MCF 10A (cell line): ENCODE results near the gene PACSIN1. TPM values are rescaled to one million over a fixed set of nuclear protein-coding genes. Genes with fewer than 3 reads are reported as not detected.

Experiments
- BruUV-seq: library from RNA; stranded (reverse); fragments of 400-500 nt; replicated peaks from 2 replicates; lab custom pipeline; 2021; lab: Mats Ljungman, UMichigan
- CTCF ChIA-PET: fragments of 300-600 bp; sonication (Branson Sonifier 250); formaldehyde crosslinking; extraction: SDS; loops from one replicate; lab custom pipeline; 2021; ENCODE audit warnings: antibody characterized with exemption, inconsistent platforms; lab: Yijun Ruan, JAX
- POLR2A ChIA-PET: fragments of 300-600, 350-650 bp; sonication (Branson Sonifier 250); formaldehyde crosslinking; extraction: SDS; loops from one replicate; lab custom pipeline; 2020; ENCODE audit warnings: antibody characterized with exemption, inconsistent platforms; lab: Yijun Ruan, JAX
- DNase-seq: peaks from one replicate; pipeline ENCODE4 v3.0.0-alpha.2; 2018; ENCODE audit not compliant: unreplicated experiment
- H3K27ac Mint-ChIP-seq: one replicate; pipeline ENCODE4 v1.8.0; 2022; ENCODE audit warnings: mild to moderate bottlenecking, low read depth, mixed read lengths; ENCODE audit not compliant: unreplicated experiment
- H3K27me3 Mint-ChIP-seq: one replicate; pipeline ENCODE4 v1.8.0; 2022; ENCODE audit warnings: mixed read lengths; ENCODE audit not compliant: insufficient read depth, unreplicated experiment
- H3K36me3 Mint-ChIP-seq: one replicate; pipeline ENCODE4 v1.8.0; 2022; ENCODE audit warnings: mild to moderate bottlenecking, moderate library complexity, mixed read lengths; ENCODE audit not compliant: insufficient read depth, unreplicated experiment
- H3K4me1 Mint-ChIP-seq: one replicate; pipeline ENCODE4 v1.8.0; 2022; ENCODE audit warnings: mixed read lengths; ENCODE audit not compliant: insufficient read depth, unreplicated experiment
- H3K4me3 Mint-ChIP-seq: one replicate; pipeline ENCODE4 v1.8.0; 2022; ENCODE audit warnings: mild to moderate bottlenecking, moderate library complexity, mixed read lengths; ENCODE audit not compliant: unreplicated experiment
- H3K9me3 Mint-ChIP-seq: one replicate; pipeline ENCODE4 v1.8.0; 2022; ENCODE audit warnings: mixed read lengths; ENCODE audit not compliant: unreplicated experiment
- intact Hi-C: fragments of 100-400 bp; cut with micrococcal nuclease; formaldehyde crosslinking; loops from 2 replicates; pipeline ENCODE4 v1.14.1; 2022
- total RNA-seq: library from RNA; stranded (reverse); gene quantifications from 2 replicates; pipeline ENCODE4 v1.2.3, GENCODE V29; 2022
- TF ChIP-seq, protein P1 (sequence below): fragments of 200-600 bp; IDR thresholded peaks from one replicate; pipeline ENCODE4 v1.8.0; 2022; ENCODE audit warnings: antibody characterized with exemption, mild to moderate bottlenecking; ENCODE audit not compliant: unreplicated experiment

The PACSIN1 gene
- total RNA-seq, 1 experiment from 2014 or later = not detected

- no peaks in the 10 kb centered on the region for H3K27me3 Mint-ChIP-seq
- CTCF ChIA-PET = interaction anchor here (0.8 kb wide), 1 partner anchor 386 kb away, joined by 3 read pairs; no protein-coding TSS in a partner anchor
- intact Hi-C loops = no loop called here
- DNase-seq = no peak
- no peak overlapping the region for H3K27ac Mint-ChIP-seq
- POLR2A ChIA-PET = interaction anchor here (0.6 kb wide), 1 partner anchor 404 kb away, joined by 4 read pairs; no protein-coding TSS in a partner anchor
- H3K36me3 Mint-ChIP-seq = peaks cover 10% of the 10 kb centered on the region
- H3K4me1 Mint-ChIP-seq = peaks cover 16% of the 10 kb centered on the region
- TF ChIP-seq, protein P1, sequence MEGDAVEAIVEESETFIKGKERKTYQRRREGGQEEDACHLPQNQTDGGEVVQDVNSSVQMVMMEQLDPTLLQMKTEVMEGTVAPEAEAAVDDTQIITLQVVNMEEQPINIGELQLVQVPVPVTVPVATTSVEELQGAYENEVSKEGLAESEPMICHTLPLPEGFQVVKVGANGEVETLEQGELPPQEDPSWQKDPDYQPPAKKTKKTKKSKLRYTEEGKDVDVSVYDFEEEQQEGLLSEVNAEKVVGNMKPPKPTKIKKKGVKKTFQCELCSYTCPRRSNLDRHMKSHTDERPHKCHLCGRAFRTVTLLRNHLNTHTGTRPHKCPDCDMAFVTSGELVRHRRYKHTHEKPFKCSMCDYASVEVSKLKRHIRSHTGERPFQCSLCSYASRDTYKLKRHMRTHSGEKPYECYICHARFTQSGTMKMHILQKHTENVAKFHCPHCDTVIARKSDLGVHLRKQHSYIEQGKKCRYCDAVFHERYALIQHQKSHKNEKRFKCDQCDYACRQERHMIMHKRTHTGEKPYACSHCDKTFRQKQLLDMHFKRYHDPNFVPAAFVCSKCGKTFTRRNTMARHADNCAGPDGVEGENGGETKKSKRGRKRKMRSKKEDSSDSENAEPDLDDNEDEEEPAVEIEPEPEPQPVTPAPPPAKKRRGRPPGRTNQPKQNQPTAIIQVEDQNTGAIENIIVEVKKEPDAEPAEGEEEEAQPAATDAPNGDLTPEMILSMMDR = no peak
- no TSS peak for BruUV-seq
- H3K9me3 Mint-ChIP-seq = no peaks in the 10 kb centered on the region
- no peak overlapping the region for H3K4me3 Mint-ChIP-seq
Measured at GRCh38 chr6:34581561-34581920, 115.7 kb downstream of the PACSIN1 start.

GRCh38 chr6:34583461-34583860 lies 117.6 kb downstream of the PACSIN1 start:
- ChIA-PET POLR2A (interaction anchor here (1.0 kb wide), 1 partner anchor 11 kb away, joined by 3 read pairs; no protein-coding TSS in a partner anchor), CTCF (interaction anchor here (0.5 to 0.6 kb wide), 3 partner anchors 16 to 281 kb away, joined by 3 read pairs; no protein-coding TSS in a partner anchor)
- Mint-ChIP-seq H3K27ac (no peak overlapping the region), H3K9me3 (no peaks in the 10 kb centered on the region), H3K4me1 (peaks cover 16% of the 10 kb centered on the region), H3K27me3 (no peaks in the 10 kb centered on the region), H3K4me3 (no peak overlapping the region), H3K36me3 (peaks cover 10% of the 10 kb centered on the region)
- BruUV-seq = no TSS peak
- no peak for DNase-seq
- TF ChIP-seq, protein P1 = peak; percentile 9
- intact Hi-C loops = no loop called here

DNA sequence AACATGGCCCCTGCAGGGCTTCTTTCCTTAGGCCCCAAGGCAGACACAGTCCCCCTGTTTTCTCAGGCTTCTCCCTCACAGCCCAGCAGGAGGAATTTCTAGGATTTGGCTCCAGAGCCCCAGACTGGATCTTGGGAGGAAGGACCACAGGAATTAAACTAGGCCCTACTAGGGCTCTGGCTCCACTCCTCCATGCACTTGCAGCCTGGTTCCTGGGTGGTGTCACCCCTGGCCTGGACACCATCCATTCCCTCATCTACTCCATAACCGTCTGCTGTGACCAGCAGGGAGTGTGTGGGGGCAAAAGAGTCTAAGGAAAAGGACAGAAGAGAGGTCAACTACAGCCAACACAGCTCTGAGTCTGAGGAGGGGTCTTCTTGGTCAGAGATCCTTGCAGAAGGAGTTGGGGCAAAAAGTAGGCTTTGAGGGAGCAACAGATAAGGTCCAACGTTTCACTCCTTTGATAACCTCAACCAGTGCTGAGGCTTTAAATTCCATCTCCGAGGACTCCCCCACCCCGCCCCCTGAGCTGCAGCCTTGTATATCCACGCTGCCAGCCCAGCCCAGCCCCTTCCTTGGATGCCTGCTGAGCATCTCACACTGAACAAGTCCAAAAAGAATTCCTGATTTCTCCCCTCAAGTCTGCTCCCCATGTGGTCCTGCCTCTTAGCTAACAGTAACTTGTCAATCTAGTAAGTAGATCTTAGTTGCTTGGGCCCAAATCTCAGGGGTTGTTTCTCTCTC lies 118.2 kb downstream of the PACSIN1 start:
- Mint-ChIP-seq H3K27ac (no peak overlapping the region), H3K27me3 (no peaks in the 10 kb centered on the region), H3K4me1 (peaks cover 16% of the 10 kb centered on the region), H3K36me3 (peaks cover 11% of the 10 kb centered on the region), H3K4me3 (no peak overlapping the region), H3K9me3 (no peaks in the 10 kb centered on the region)
- POLR2A ChIA-PET = interaction anchor here (1.1 kb wide), 1 partner anchor 24 kb away, joined by 3 read pairs; no protein-coding TSS in a partner anchor
- intact Hi-C loops = no loop called here
- no TSS peak for BruUV-seq
- TF ChIP-seq, protein P1 = no peak
- CTCF ChIA-PET = interaction anchor here (0.6 to 1.6 kb wide), 3 partner anchors 13 to 335 kb away, joined by 3 to 4 read pairs (median 3); no protein-coding TSS in a partner anchor
- DNase-seq = no peak

DNA sequence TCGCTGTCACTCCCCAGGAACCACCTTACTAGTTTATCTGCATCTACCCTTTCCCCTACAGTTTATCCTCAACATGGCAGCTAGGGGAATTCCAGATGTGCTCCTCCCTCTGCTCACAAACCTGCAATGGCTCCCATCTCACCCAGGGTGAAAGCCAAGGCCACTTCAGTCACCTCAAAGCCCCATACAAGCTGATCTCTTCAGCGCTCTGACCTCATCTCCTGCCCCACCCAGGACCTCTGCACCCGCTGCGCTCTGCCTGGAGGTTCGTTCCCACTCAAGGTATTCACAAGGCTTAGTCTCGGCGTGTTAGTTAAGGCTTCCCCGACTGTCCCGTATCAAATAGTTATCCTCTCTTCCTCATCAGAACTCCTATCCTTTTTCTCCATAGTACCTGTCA lies 118.8 kb downstream of the PACSIN1 start:
- TF ChIP-seq, protein P1 = no peak
- Mint-ChIP-seq H3K27me3 (no peaks in the 10 kb centered on the region), H3K36me3 (peaks cover 12% of the 10 kb centered on the region), H3K9me3 (no peaks in the 10 kb centered on the region), H3K27ac (peak overlapping the region; percentile 5), H3K4me3 (no peak overlapping the region), H3K4me1 (peaks cover 16% of the 10 kb centered on the region)
- CTCF ChIA-PET = interaction anchor here (0.6 to 1.6 kb wide), 5 partner anchors 12 to 402 kb away, joined by 3 to 4 read pairs (median 4); no protein-coding TSS in a partner anchor
- no TSS peak for BruUV-seq
- intact Hi-C loops = no loop called here
- DNase-seq = no peak
- POLR2A ChIA-PET = interaction anchor here (0.7 to 1.1 kb wide), 2 partner anchors 24 to 162 kb away, joined by 3 read pairs; no protein-coding TSS in a partner anchor
